Right lobe of liver (tissue), 6 donors: ENCODE measurements around the gene ANKAR. TPM values are rescaled to one million over a fixed set of nuclear protein-coding genes. Genes with fewer than 3 reads are reported as not detected.

Experiments
- ATAC-seq, 4 donors: fragments of 200-7000 bp; cut with Tn5 transposase; one replicate each; pipeline ENCODE4 v1.9.1; 2020; ENCODE audit warnings: mild to moderate bottlenecking in 4 of 4, moderate library complexity in 4 of 4
- DNase-seq, 3 donors: peaks; one replicate each; pipeline ENCODE4 v3.0.0-alpha.2; 2020
- H3K27ac ChIP-seq, 3 donors: fragments of 200-600 bp; one replicate each; pipeline ENCODE4 v1.8.0; 2022
- H3K27me3 ChIP-seq, 2 donors: fragments of 200-600 bp; one replicate each; pipeline ENCODE4 v1.8.0; 2022
- H3K36me3 ChIP-seq, 4 donors: fragments of 200-600 bp; sonication (generic) in 1 of 4; one replicate each; pipeline versions ENCODE4 v1.5.1 to v1.8.0; 2017 to 2022; ENCODE audit warnings: control low read depth in 1 of 4
- H3K4me1 ChIP-seq, 4 donors: fragments of 200-600 bp; sonication (generic) in 1 of 4; one replicate each; pipeline versions ENCODE4 v1.5.1 to v1.8.0; 2017 to 2022; ENCODE audit warnings: control low read depth in 1 of 4
- H3K4me3 ChIP-seq, 3 donors: fragments of 200-600 bp; one replicate each; pipeline ENCODE4 v1.8.0; 2022
- H3K9me3 ChIP-seq, 4 donors: fragments of 200-600 bp; sonication (generic) in 1 of 4; one replicate each; pipeline versions ENCODE4 v1.5.1 to v1.8.0; 2017 to 2022; ENCODE audit warnings: control low read depth in 1 of 4
- CTCF ChIP-seq, 4 donors: fragments of 200-600 bp in 3 of 4; fragments of 450-650 bp in 1 of 4; IDR thresholded peaks; one replicate each; pipeline versions ENCODE4 v1.5.1 to v1.8.0; 2016 to 2022; ENCODE audit warnings: antibody characterized with exemption in 4 of 4, mild to moderate bottlenecking in 2 of 4
- POLR2A ChIP-seq: fragments of 450-650 bp; IDR thresholded peaks from one replicate; pipeline ENCODE4 v1.6.1; 2017; ENCODE audit warnings: antibody characterized with exemption, mild to moderate bottlenecking
- WGBS: methylation state at CpG from one replicate; pipeline ENCODE4 v1.1.6; 2018; ENCODE audit warnings: low coverage, low lambda C conversion rate; ENCODE audit not compliant: insufficient coverage; ENCODE audit errors: missing lambda C conversion rate; 5-methylcytosine and 5-hydroxymethylcytosine counted together
- intact Hi-C, 2 donors: fragments of 100-400 bp; cut with DNase I; formaldehyde crosslinking; loops; one replicate each; pipeline versions ENCODE4 v1.11.2 to v1.14.1; 2022
- total RNA-seq, 6 experiments: library from RNA; depleted of rRNA in 2 of 6; stranded (reverse); fragments of >200 nt in 2 of 6; fragmentation: NEBNext Ultra II Directional in 3 of 6; extraction: Animal tissue kit (Norgen Biotek cat#: 25700) in 3 of 6; gene quantifications; one replicate each; pipeline versions ENCODE4 v1.1.0 to v1.2.4, GENCODE V29; 2016 to 2023
- donor health status: DM: no; HTN: yes; CAD: no.
- donor health status: DM: no; HTN: no; CAD: no.
- donor health status: DM: no; HTN: no; CAD: no.
- donor health status: DM: no; HTN: yes; CAD: no.
- donor health status: DM: no; HTN: yes; CAD: no.

ANKAR gene
- total RNA-seq, 6 experiments from 2014 or later, result 2.9 to 9.2 (median 4.8) TPM

- ATAC-seq, result no peak
- Histone ChIP-seq H3K27ac (no peak overlapping the region), H3K36me3 (no peaks in the 10 kb centered on the region), H3K4me3 (no peak overlapping the region), H3K9me3 (peaks cover 0 to 3% (median 0%) of the 10 kb centered on the region in 4 donors), H3K27me3 (no peaks in the 10 kb centered on the region), H3K4me1 (no peaks in the 10 kb centered on the region)
- no peak for TF ChIP-seq POLR2A
- no peak for TF ChIP-seq CTCF (IDR thresholded peaks at IDR 0.05)
- WGBS, result 38% methylated on average over 3 of the region's 3 CpGs
- intact Hi-C loops, result no loop called here
- DNase-seq, result no peak
Observed at GRCh38 chr2:189654641-189655040, 19.8 kb upstream of the ANKAR start.

- intact Hi-C loops, result no loop called here
- no peak for DNase-seq
- Histone ChIP-seq H3K9me3 (no peaks in the 10 kb centered on the region), H3K4me3 (no peak overlapping the region), H3K27me3 (no peaks in the 10 kb centered on the region), H3K36me3 (no peaks in the 10 kb centered on the region), H3K4me1 (peaks cover 0 to 12% (median 5%) of the 10 kb centered on the region in 4 donors), H3K27ac (no peak overlapping the region)
- ATAC-seq, result no peak
- WGBS, result 66% methylated on average over 3 of the region's 5 CpGs
- no peak for TF ChIP-seq POLR2A
- no peak for TF ChIP-seq CTCF (IDR thresholded peaks at IDR 0.05)
Observed at GRCh38 chr2:189657867-189658266, 16.6 kb upstream of the ANKAR start.

GRCh38 chr2:189658306-189659212 lies 15.9 kb upstream of the ANKAR start:
- no peak overlapping the region for H3K27ac ChIP-seq
- intact Hi-C loops, result no loop called here
- no peak for DNase-seq
- peaks cover 0 to 12% (median 5%) of the 10 kb centered on the region in 4 donors for H3K4me1 ChIP-seq
- no peak for ATAC-seq
- H3K27me3 ChIP-seq, result no peaks in the 10 kb centered on the region
- WGBS, result 44% methylated on average over 7 of the region's 7 CpGs
- TF ChIP-seq POLR2A, result no peak
- no peak for TF ChIP-seq CTCF (IDR thresholded peaks at IDR 0.05)
- H3K4me3 ChIP-seq, result no peak overlapping the region
- no peaks in the 10 kb centered on the region for H3K36me3 ChIP-seq
- H3K9me3 ChIP-seq, result no peaks in the 10 kb centered on the region

GRCh38 chr2:189659734-189660133 lies 14.7 kb upstream of the ANKAR start:
- ATAC-seq (no peak), DNase-seq (no peak)
- H3K27ac ChIP-seq, result no peak overlapping the region
- H3K4me1 ChIP-seq, result peaks cover 0 to 16% (median 6%) of the 10 kb centered on the region in 4 donors
- 65% methylated on average over 2 of the region's 2 CpGs for WGBS
- no peak for TF ChIP-seq CTCF (IDR thresholded peaks at IDR 0.05)
- no peak for TF ChIP-seq POLR2A
- intact Hi-C loops, result loop anchor here in 1 of 2 donors (10.0 kb wide), 1 partner anchor 105 kb away; the partner anchor contains the start of gene OSGEPL1
- no peaks in the 10 kb centered on the region for H3K27me3 ChIP-seq
- H3K9me3 ChIP-seq, result no peaks in the 10 kb centered on the region
- H3K4me3 ChIP-seq, result no peak overlapping the region
- H3K36me3 ChIP-seq, result no peaks in the 10 kb centered on the region
